GM12874 (cell line): ENCODE data around the gene SCFD1.

Source experiments
- TF ChIP-seq, protein P1 (sequence below): IDR thresholded peaks from 2 replicates; pipeline ENCODE4 v1.5.1; 2011; ENCODE audit warnings: low read depth, mild to moderate bottlenecking, control low read depth, low read length, moderate library complexity; ENCODE audit not compliant: insufficient read depth

Gene SCFD1

DNA sequence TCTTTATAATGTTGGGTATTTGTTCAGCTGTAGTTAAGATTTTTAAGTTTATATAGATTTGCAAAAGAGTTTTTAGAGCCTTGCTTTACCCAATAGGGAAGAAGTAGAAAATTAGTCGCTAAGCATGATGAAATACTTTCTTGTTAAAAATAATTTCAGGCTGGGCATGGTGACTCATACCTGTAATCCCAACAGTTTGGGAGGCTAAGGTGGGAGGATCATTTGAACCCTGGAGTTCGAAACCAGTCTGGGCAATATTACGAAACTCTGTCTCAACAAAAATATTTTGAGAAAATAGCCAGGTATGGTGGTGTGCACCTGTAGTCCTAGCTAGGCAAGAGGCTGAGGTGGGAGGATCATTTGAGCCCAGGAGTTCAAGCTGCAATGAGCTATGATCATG, 18.7 kb upstream of the SCFD1 start:
- TF ChIP-seq, protein P1, sequence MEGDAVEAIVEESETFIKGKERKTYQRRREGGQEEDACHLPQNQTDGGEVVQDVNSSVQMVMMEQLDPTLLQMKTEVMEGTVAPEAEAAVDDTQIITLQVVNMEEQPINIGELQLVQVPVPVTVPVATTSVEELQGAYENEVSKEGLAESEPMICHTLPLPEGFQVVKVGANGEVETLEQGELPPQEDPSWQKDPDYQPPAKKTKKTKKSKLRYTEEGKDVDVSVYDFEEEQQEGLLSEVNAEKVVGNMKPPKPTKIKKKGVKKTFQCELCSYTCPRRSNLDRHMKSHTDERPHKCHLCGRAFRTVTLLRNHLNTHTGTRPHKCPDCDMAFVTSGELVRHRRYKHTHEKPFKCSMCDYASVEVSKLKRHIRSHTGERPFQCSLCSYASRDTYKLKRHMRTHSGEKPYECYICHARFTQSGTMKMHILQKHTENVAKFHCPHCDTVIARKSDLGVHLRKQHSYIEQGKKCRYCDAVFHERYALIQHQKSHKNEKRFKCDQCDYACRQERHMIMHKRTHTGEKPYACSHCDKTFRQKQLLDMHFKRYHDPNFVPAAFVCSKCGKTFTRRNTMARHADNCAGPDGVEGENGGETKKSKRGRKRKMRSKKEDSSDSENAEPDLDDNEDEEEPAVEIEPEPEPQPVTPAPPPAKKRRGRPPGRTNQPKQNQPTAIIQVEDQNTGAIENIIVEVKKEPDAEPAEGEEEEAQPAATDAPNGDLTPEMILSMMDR, result no peak

DNA sequence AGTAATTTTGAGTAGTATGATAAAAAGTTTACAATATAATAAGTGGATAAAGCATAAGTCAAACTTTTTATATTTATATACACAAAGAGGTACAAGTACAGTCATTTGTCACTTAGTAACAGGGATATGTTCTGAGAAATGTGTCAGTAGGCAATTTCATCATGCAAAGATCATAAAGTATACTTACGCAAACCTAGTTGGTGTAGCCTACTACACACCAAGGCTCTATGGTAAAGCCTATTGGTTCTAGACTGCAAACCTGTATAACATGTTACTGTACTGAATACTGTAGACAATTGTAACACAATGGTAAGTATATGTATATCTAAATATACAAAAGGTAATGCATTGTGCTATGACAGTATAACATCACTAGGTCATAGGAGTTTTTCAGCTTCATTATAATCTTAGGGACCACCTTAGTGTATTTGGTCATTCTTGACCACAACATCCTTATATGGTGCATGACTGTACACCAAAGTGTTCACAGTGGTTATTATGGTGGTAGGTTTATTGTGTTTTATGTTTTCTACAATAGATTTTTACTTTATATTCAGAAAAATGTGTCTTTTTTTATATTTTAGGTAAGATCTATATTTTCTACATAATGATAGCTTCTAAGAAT, 14.9 kb upstream of the SCFD1 start:
- TF ChIP-seq, protein P1, result no peak

DNA sequence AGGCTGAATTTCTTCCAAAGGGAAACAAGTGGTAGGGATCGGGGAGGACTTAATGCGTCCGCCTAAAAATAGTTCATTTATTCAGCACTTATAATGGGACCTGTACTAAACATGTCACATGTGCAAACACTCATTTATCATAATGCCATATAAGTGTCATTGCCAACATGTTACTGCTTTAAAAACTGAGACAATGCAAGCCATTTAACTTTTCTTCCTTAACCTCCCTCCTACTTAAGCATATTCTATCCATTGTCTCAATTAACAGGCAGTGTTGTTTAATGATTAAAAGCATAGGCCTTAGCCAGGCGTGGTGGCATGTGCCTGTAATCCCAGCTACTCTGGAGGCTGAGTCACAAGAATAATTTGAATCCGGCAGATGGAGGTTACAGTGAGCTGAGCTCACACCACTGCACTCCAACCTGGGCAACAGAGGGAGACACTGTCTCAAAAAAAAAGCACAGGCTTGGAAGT, 13.5 kb upstream of the SCFD1 start:
- TF ChIP-seq, protein P1, result no peak

DNA sequence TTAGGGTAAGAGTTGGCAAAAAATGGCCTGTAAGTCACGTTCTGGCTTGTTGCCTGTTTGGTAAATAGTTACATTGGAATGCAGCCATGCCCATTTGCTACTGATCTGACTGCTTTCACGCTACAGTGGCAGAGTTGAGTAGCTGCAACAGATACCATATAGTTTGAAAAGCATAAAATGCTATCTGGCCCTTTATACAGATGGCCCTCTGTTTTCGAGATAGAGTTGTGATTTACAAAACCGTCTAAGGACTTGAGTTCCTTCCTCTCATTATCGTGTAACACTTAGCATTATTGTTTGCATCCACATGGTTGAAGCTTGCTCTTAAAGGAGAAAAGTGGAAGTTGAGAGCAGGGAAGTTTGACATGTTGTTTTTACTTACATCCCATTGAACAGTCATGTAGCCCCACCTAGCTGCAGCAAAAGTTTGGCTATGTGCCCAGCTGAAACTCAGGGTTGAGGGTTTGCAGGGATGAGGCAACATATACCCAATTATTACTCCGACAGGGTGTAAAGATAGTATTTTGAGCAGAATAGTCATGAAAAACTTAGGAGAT, 11.3 kb upstream of the SCFD1 start:
- TF ChIP-seq, protein P1, result 0 out of 2 replicates have a peak, but pooled peaks have one; percentile 6

DNA sequence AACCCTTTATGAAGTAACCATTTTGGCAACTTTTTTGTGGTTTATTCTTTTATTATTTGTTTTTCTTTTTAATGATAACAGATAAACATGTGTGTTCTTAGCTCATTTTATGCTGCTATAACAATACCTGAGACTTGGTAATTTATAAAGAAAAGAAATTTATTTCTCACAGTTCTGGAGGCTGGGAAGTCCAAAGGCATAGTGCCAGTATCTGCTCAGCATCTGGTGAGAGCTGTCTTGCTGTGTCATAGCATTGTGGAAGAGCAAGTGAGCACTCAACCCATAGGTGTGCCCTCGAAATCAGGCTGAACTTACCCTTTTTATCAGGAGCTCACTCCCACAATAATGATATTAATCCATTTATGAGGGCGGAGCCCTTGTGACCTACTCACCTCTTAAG, 8.0 kb upstream of the SCFD1 start:
- TF ChIP-seq, protein P1, result no peak

DNA sequence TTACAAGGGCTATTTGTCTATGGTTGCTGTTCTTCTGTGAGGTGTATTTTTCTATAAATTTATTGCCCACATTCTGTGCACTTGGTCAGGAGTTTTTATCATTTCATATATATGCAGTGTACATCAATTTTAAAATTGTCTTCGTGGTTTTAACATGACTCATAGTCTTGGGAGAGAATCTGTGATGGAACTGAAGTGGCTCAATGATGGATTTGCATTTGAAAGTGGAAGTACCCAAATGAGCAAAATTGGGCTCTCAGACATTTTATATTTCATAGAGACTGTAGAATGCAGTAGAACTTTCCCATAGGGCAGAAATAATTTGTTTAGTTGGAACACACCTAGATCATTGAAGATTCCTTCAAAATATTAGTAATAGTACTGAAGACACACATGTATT, 1.9 kb upstream of the SCFD1 start:
- TF ChIP-seq, protein P1, result no peak

DNA sequence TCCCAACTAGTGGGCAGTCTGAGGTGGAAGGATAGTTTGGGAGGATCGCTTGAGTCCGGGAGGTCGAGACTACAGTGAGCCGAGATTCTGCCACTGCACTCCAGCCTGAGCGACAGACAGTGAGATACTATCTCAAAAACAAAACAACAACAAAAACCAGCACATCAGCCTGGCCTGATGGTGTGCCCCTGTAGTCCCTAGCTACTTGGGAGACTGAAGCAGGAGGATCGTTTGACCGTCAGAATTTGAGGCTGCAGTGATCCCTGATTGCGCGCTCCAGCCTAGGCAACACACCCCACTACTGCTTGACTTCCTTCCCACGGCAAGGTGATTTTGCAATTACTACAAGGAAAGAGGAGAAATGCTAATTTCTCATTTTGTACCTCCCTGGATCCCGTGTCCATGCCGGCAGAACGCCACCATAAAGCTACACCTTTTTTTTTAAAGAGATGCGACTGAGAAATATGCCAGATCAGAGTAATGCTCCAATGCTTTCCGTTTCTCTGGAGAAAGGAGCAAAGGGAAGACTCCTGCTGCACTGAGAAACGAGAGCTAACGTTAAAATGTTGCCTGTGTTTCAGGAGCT, 672 bp upstream of the SCFD1 start:
- TF ChIP-seq, protein P1, result no peak
